ENCODE results near the gene CADPS. TPM values are rescaled to one million over a fixed set of nuclear protein-coding genes. Genes with fewer than 3 reads are reported as not detected.
A peak's percentile ranks its signal among the peaks of the same experiment; 100 is the strongest.

Gene CADPS
- total and polyA plus RNA-seq, 2 of the 4 experiments (the other 2 are of a cell fraction) = not detected

DNA sequence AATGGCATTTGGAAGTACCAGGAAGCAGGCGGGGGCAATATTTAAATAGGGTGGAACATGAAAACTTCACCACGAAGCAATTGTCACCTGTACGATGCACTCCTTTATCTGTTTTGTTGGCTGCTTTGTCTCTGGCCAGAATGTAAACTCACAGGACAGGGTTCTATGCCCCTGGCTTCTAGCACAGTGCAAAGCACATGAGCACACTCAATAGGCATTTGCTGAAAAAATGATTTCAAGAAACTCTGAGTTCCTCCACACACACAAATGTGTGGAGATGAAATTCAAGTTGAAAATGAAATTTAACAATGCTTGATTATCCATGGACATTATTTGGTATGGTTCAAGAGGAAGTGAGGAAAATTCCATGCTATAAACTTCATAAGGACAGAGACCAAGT, 272.2 kb downstream of the CADPS start:
- H4K5ac ChIP-seq (ENCODE audit: low read depth, low read length) = no peak overlapping the region; the same call in 1 of the 2 replicates
- no peak overlapping the region for H3K9ac ChIP-seq (ENCODE audit: low read depth, low read length)
- peak overlapping the region; percentile 64 for H2AK5ac ChIP-seq (ENCODE audit: low read depth, low read length)
- H3K9me3 ChIP-seq (ENCODE audit: control insufficient read depth, insufficient read depth, low read length) = no peaks in the 10 kb centered on the region
- no peaks in the 10 kb centered on the region for H3K79me1 ChIP-seq (ENCODE audit: low read depth in 1 of 2, low read length in 2 of 2)
- peak overlapping the region; percentile 60 for H2BK20ac ChIP-seq (ENCODE audit: low read depth, low read length)
- peak overlapping the region; percentile 28; the same call in 1 of the 2 replicates for H3K14ac ChIP-seq (replicated peaks; ENCODE audit: low read depth, low read length)
- H2BK120ac ChIP-seq (ENCODE audit: low read depth, low read length) = peak overlapping the region; percentile 67
- TF ChIP-seq MXI1 (IDR thresholded peaks at IDR 0.05; ENCODE audit: borderline replicate concordance, low read depth, low read length) (no peak), FOS (IDR thresholded peaks at IDR 0.05; ENCODE audit: low read depth, low read length) (no peak)
- TF ChIP-seq, protein P1, sequence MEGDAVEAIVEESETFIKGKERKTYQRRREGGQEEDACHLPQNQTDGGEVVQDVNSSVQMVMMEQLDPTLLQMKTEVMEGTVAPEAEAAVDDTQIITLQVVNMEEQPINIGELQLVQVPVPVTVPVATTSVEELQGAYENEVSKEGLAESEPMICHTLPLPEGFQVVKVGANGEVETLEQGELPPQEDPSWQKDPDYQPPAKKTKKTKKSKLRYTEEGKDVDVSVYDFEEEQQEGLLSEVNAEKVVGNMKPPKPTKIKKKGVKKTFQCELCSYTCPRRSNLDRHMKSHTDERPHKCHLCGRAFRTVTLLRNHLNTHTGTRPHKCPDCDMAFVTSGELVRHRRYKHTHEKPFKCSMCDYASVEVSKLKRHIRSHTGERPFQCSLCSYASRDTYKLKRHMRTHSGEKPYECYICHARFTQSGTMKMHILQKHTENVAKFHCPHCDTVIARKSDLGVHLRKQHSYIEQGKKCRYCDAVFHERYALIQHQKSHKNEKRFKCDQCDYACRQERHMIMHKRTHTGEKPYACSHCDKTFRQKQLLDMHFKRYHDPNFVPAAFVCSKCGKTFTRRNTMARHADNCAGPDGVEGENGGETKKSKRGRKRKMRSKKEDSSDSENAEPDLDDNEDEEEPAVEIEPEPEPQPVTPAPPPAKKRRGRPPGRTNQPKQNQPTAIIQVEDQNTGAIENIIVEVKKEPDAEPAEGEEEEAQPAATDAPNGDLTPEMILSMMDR (conservative IDR thresholded peaks at IDR 0.05; ENCODE audit: low read depth, low read length) = no peak
- peak overlapping the region; percentile 86 for H2BK5ac ChIP-seq (ENCODE audit: low read depth, low read length, poor library complexity, severe bottlenecking)
- peak overlapping the region; percentile 56 for H4K91ac ChIP-seq (ENCODE audit: insufficient read depth, low read depth, low read length)
- H3K9me1 ChIP-seq (ENCODE audit: insufficient read depth, low read length) = peaks cover 7% of the 10 kb centered on the region
- no peaks in the 10 kb centered on the region for H3K36me3 ChIP-seq (ENCODE audit: control insufficient read depth, insufficient read depth, low read length)
- peak overlapping the region; percentile 96; the same call in 1 of the 2 replicates for H3K18ac ChIP-seq (ENCODE audit: low read depth, low read length)
- no peak overlapping the region for H3K56ac ChIP-seq (ENCODE audit: extremely low read depth, insufficient read depth, low read length)
- CTCF ChIA-PET = no interaction called here
- peak overlapping the region; percentile 56 for H2AFZ ChIP-seq (replicated peaks; ENCODE audit: low read length, poor library complexity)
- POLR2A ChIA-PET (ENCODE audit: unreplicated experiment) = interaction anchor here (0.7 kb wide), 1 partner anchor 13 kb away, joined by 3 read pairs; no protein-coding TSS in a partner anchor
- H2BK15ac ChIP-seq (ENCODE audit: low read depth, low read length) = peak overlapping the region; percentile 78; the same call in 1 of the 3 replicates
- in situ Hi-C loops (cut with MboI; ENCODE audit: low sequenced_read_pairs) = loop anchor here (25.0 kb wide), 3 partner anchors 734 to 1384 kb away; partner anchors contain the start of gene C3orf49
- no TSS peak for BruUV-seq (replicated peaks)
- peak; percentile 34 for DNase-seq
- H3K4ac ChIP-seq (ENCODE audit: low read depth, low read length) = peak overlapping the region; percentile 27
- no peaks in the 10 kb centered on the region for H3K27me3 ChIP-seq (ENCODE audit: control insufficient read depth, insufficient read depth, low read length)
- peak overlapping the region; percentile 49; the same call in 1 of the 2 replicates for H3K23ac ChIP-seq (ENCODE audit: low read depth, low read length)
- H3K27ac ChIP-seq (ENCODE audit: insufficient read depth, low read length) = no peak overlapping the region; the same call in 1 of the 2 replicates
- H3K4me2 ChIP-seq (ENCODE audit: low read depth, low read length) = peak overlapping the region; percentile 48; the same call in 1 of the 2 replicates
- ATAC-seq (ENCODE audit: low read depth) = no peak; the same call in 1 of the 2 replicates
- peak overlapping the region; percentile 67 to 70 for H4K8ac ChIP-seq (ENCODE audit: low read depth in 2 of 2, low read length in 2 of 2)
- no peak overlapping the region for H2AK9ac ChIP-seq (replicated peaks; ENCODE audit: low read depth, low read length, poor library complexity)
- intact Hi-C loops (cut with micrococcal nuclease) = no loop called here
- H3K4me3 ChIP-seq (ENCODE audit: insufficient read depth, low read depth, low read length) = no peak overlapping the region
- dilution Hi-C loops (cut with HindIII; ENCODE audit: low sequenced_read_pairs, unreplicated experiment) = no loop called here
- no peaks in the 10 kb centered on the region for H4K20me1 ChIP-seq (ENCODE audit: insufficient read depth, low read length)
- peaks cover 15% of the 10 kb centered on the region for H3K4me1 ChIP-seq (ENCODE audit: control insufficient read depth, insufficient read depth, low read length)
- 83% methylated on average over 1 of the region's 3 CpGs; no CpG with 5 or more reads in 1 of the 2 experiments for WGBS, 2 experiments (ENCODE audit: extremely low coverage in 2 of 2, insufficient read length in 1 of 2)
